ENCODE results near the gene TNRC6C. TPM values are rescaled to one million over a fixed set of nuclear protein-coding genes. Genes with fewer than 3 reads are reported as not detected.

The TNRC6C gene
- total and polyA plus RNA-seq, 2 of the 13 experiments (the other 11 are each of a cell fraction or from before 2014, with no cell fraction given), result 0.66 to 4.9 TPM

DNA sequence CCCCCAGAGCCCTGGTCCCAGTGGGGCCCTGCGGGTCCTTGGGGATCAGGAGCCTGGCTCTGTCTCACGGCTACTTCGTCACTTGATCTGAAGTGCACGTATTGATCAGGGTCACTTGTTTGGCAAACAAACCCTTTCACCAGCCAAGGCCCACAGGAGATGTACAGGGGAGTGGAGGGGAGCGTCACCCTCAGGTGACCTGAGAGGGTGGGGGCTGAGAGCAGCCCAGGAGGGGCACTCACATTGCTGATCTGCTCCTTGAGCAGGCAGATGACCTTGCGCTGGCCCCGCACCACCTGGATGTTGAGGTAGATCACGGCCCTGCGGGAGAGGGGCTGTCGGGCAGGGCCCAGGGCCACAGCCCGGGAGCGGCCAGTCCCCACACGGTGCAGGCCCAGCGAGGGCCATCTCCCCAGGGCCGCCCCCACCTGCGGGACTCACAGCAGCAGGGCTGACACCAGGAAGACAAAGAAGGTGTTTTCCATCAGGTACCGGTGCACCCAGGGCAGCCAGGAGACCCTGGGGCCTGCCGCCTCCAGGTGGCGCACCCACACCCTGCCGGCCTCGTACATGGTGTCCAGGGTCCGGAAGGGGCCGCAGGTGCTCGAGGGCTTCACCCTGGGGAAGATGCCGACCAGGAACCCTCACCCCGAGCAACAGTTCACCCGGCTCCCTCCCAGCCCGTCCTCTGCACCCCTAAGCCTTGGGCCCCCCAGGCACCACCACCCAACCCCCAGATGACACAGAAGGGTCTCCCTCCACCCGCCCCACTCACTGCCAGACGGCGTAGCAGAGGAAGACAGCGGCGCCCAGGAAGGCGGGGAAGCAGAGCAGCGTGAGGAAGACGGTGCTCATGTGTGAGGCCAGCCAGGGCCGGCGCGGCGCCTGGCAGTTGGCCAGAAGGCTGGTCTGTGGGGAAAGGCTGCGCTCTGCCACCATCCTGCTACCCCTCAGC lies 158.8 kb downstream of the TNRC6C start (continued):
- TF ChIP-seq NFATC3 (CRISPR knock-in tag; IDR thresholded peaks at IDR 0.05) (no peak), NR2F6 (IDR thresholded peaks at IDR 0.05) (no peak), NR2F6 (CRISPR knock-in tag; IDR thresholded peaks at IDR 0.05) (no peak; the same call in 1 of the 2 replicates), ZNF549 (CRISPR knock-in tag; IDR thresholded peaks at IDR 0.05) (no peak), RBM39 (IDR thresholded peaks at IDR 0.05; ENCODE audit: low read depth, low read length, poor library complexity, severe bottlenecking) (peak; percentile 8), NCOR1 (IDR thresholded peaks at IDR 0.05; ENCODE audit: borderline replicate concordance, low read length) (no peak), NCOA1 (CRISPR knock-in tag; IDR thresholded peaks at IDR 0.05) (no peak), SMC3 (IDR thresholded peaks at IDR 0.05; ENCODE audit: low read length) (peak; percentile 15; the same call in 1 of the 2 replicates), ZSCAN31 (CRISPR knock-in tag; IDR thresholded peaks at IDR 0.05; ENCODE audit: low read depth) (no peak), RBAK (CRISPR knock-in tag; IDR thresholded peaks at IDR 0.05) (no peak), ZNF605 (CRISPR knock-in tag; IDR thresholded peaks at IDR 0.05) (peak; percentile 36; the same call in 1 of the 2 replicates), FLYWCH1 (CRISPR knock-in tag; IDR thresholded peaks at IDR 0.05) (no peak), RXRA (CRISPR knock-in tag; IDR thresholded peaks at IDR 0.05) (peak; percentile 89), DNMT3B (CRISPR knock-in tag; conservative IDR thresholded peaks at IDR 0.05) (no peak), CCDC6 (CRISPR knock-in tag; IDR thresholded peaks at IDR 0.05) (no peak), KDM4B (CRISPR knock-in tag; IDR thresholded peaks at IDR 0.05) (no peak), ZNF331 (CRISPR knock-in tag; IDR thresholded peaks at IDR 0.05) (no peak), CCAR2 (optimal IDR thresholded peaks at IDR 0.05; ENCODE audit: low read depth, low read length) (no peak), SP4 (CRISPR knock-in tag; IDR thresholded peaks at IDR 0.05) (no peak), ZNF607 (CRISPR knock-in tag; IDR thresholded peaks at IDR 0.05; ENCODE audit: borderline replicate concordance) (no peak; the same call in 1 of the 2 replicates), ZFP36 (IDR thresholded peaks at IDR 0.05; ENCODE audit: borderline replicate concordance, low read depth, low read length, partially characterized antibody) (no peak), ETV6 (CRISPR knock-in tag; conservative IDR thresholded peaks at IDR 0.05) (no peak; the same call in 1 of the 2 replicates)
- TF ChIP-seq, protein P1, sequence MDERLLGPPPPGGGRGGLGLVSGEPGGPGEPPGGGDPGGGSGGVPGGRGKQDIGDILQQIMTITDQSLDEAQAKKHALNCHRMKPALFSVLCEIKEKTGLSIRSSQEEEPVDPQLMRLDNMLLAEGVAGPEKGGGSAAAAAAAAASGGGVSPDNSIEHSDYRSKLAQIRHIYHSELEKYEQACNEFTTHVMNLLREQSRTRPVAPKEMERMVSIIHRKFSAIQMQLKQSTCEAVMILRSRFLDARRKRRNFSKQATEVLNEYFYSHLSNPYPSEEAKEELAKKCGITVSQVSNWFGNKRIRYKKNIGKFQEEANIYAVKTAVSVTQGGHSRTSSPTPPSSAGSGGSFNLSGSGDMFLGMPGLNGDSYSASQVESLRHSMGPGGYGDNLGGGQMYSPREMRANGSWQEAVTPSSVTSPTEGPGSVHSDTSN (CRISPR knock-in tag; IDR thresholded peaks at IDR 0.05), result no peak
- TF ChIP-seq, protein P2, sequence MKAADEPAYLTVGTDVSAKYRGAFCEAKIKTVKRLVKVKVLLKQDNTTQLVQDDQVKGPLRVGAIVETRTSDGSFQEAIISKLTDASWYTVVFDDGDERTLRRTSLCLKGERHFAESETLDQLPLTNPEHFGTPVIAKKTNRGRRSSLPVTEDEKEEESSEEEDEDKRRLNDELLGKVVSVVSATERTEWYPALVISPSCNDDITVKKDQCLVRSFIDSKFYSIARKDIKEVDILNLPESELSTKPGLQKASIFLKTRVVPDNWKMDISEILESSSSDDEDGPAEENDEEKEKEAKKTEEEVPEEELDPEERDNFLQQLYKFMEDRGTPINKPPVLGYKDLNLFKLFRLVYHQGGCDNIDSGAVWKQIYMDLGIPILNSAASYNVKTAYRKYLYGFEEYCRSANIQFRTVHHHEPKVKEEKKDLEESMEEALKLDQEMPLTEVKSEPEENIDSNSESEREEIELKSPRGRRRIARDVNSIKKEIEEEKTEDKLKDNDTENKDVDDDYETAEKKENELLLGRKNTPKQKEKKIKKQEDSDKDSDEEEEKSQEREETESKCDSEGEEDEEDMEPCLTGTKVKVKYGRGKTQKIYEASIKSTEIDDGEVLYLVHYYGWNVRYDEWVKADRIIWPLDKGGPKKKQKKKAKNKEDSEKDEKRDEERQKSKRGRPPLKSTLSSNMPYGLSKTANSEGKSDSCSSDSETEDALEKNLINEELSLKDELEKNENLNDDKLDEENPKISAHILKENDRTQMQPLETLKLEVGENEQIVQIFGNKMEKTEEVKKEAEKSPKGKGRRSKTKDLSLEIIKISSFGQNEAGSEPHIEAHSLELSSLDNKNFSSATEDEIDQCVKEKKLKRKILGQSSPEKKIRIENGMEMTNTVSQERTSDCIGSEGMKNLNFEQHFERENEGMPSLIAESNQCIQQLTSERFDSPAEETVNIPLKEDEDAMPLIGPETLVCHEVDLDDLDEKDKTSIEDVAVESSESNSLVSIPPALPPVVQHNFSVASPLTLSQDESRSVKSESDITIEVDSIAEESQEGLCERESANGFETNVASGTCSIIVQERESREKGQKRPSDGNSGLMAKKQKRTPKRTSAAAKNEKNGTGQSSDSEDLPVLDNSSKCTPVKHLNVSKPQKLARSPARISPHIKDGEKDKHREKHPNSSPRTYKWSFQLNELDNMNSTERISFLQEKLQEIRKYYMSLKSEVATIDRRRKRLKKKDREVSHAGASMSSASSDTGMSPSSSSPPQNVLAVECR (CRISPR knock-in tag; IDR thresholded peaks at IDR 0.05; ENCODE audit: borderline replicate concordance), result peak; percentile 38; the same call in 1 of the 2 replicates
- TF ChIP-seq, protein P3, sequence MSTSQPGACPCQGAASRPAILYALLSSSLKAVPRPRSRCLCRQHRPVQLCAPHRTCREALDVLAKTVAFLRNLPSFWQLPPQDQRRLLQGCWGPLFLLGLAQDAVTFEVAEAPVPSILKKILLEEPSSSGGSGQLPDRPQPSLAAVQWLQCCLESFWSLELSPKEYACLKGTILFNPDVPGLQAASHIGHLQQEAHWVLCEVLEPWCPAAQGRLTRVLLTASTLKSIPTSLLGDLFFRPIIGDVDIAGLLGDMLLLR (CRISPR knock-in tag; IDR thresholded peaks at IDR 0.05), result peak; percentile 24; the same call in 1 of the 2 replicates
